Measurements from ENCODE around the gene TMX3. TPM values are rescaled to one million over a fixed set of nuclear protein-coding genes. Genes with fewer than 3 reads are reported as not detected.

The TMX3 gene, protein sequence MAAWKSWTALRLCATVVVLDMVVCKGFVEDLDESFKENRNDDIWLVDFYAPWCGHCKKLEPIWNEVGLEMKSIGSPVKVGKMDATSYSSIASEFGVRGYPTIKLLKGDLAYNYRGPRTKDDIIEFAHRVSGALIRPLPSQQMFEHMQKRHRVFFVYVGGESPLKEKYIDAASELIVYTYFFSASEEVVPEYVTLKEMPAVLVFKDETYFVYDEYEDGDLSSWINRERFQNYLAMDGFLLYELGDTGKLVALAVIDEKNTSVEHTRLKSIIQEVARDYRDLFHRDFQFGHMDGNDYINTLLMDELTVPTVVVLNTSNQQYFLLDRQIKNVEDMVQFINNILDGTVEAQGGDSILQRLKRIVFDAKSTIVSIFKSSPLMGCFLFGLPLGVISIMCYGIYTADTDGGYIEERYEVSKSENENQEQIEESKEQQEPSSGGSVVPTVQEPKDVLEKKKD
- total RNA-seq (2021) (21.2 and 22.7 TPM in 2 replicates), Bru-seq, nascent RNA (percentile 74 among the genes with signal in this experiment), BruChase-seq, experiment 1, labeled RNA remaining after a 2-hour chase (percentile 81 among the genes with signal in this experiment), BruChase-seq, experiment 2, labeled RNA remaining after a 6-hour chase (percentile 75 among the genes with signal in this experiment)
- long read RNA-seq, full-length matches to known transcripts: 11 of 19 reads
- long read RNA-seq, partial matches to known transcripts: 0 of 19 reads
- long read RNA-seq, other reads (novel, unspliced or antisense): 8 of 19 reads

DNA sequence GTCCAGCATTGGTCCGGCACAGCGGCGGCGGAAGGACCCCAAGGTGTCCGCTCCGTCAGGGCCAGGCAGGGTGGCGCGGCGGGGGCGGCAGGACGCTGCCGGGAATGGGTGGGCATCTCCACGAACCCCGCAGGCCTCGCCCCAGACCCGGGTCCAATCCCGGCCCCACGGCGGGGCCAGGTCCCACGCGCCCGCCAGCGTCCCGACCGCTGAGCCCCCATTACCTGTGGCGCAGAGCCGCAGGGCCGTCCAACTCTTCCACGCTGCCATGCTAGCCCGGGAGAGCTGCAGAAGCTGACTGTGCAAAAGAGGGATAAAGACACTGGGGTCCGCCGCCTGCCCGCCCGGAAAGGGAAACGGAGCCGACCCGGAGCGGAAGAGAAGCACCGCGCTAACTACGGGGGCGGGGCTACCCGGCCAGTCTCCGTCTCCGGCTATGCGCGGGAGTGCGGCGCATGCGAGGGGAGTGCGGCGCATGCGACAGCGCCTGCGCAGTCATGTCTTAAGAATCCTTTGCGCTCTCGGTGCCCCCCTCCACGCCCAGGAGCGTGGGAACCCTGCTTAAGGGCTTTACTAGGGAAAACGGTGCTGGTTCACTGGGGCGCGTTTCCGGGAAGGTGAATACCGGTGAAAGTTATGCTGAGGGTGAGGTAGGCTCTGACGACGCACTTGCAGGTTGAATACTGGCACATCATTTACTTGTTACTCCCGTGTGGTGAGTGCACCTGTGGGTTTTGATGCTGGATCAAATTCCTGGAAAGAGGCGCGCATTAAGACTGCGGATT is at the start of gene TMX3:
Gene TMX3 (minus strand): TSS at position 397 of the 785 bp plus-strand sequence. CDS start 127 bp downstream, at position 270.
- Histone ChIP-seq H3F3A (ENCODE audit: insufficient read depth, low read depth) (no peaks in the 10 kb centered on the region), H3K9me2 (ENCODE audit: insufficient read depth) (no peaks in the 10 kb centered on the region), H4K20me1 (ENCODE audit: insufficient read depth) (peaks cover 4% of the 10 kb centered on the region; the same call in 1 of the 2 replicates), H2AFZ (peak within 1 kb of the TSS; percentile 94), H3K4me2 (peak within 1 kb of the TSS; percentile 89), H3K4me3 (peak within 1 kb of the TSS; percentile 98), H3K36me3 (ENCODE audit: low read depth) (peaks cover 18% of the 10 kb centered on the region), H3K27me3 (ENCODE audit: insufficient read depth, low read depth) (no peaks in the 10 kb centered on the region), H3K4me1 (replicated peaks; ENCODE audit: insufficient read depth) (peaks cover 16% of the 10 kb centered on the region), H3K9me3 (ENCODE audit: insufficient read depth, low read depth) (no peaks in the 10 kb centered on the region), H3K79me2 (ENCODE audit: low read depth) (peaks cover 30% of the 10 kb centered on the region), H3K27ac (peak within 1 kb of the TSS; percentile 70)
- intact Hi-C loops (cut with micrococcal nuclease; ENCODE audit: unreplicated experiment): no loop called here
- DNase-seq: peak; percentile 84 to 90
- ChIA-PET CTCF (no interaction called here), POLR2A (ENCODE audit: unreplicated experiment) (no interaction called here)
- TF ChIP-seq, protein P1, sequence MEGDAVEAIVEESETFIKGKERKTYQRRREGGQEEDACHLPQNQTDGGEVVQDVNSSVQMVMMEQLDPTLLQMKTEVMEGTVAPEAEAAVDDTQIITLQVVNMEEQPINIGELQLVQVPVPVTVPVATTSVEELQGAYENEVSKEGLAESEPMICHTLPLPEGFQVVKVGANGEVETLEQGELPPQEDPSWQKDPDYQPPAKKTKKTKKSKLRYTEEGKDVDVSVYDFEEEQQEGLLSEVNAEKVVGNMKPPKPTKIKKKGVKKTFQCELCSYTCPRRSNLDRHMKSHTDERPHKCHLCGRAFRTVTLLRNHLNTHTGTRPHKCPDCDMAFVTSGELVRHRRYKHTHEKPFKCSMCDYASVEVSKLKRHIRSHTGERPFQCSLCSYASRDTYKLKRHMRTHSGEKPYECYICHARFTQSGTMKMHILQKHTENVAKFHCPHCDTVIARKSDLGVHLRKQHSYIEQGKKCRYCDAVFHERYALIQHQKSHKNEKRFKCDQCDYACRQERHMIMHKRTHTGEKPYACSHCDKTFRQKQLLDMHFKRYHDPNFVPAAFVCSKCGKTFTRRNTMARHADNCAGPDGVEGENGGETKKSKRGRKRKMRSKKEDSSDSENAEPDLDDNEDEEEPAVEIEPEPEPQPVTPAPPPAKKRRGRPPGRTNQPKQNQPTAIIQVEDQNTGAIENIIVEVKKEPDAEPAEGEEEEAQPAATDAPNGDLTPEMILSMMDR (conservative IDR thresholded peaks at IDR 0.05): no peak
- TF ChIP-seq EZH2 (IDR thresholded peaks at IDR 0.05; ENCODE audit: low read depth): no peak
- BruUV-seq (replicated peaks): TSS peak; percentile 43

DNA sequence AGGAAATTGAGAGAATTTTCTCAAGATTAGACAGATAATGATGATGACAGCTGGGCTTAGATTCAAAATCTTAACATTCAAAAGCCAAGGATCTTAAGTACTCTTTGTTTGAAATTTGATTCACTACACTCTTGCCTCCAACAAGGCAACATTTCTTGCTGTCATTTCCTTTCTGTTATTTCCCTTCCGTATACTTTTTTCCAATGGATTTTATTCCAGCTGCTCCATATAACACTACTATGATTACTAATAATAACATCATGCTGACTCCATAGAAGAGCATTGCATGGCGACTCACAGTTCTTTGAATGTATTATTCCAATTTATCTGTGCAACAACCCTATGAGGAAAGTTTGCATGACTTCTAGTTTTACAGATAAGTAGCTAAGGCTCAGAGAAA is 49.1 kb upstream of the TMX3 start:
- TF ChIP-seq, protein P1 (conservative IDR thresholded peaks at IDR 0.05): no peak
- TF ChIP-seq EZH2 (IDR thresholded peaks at IDR 0.05; ENCODE audit: low read depth): no peak
- BruUV-seq (replicated peaks): no TSS peak
- H3K4me3 ChIP-seq: no peak overlapping the region
- POLR2A ChIA-PET (ENCODE audit: unreplicated experiment): no interaction called here
- no peak overlapping the region for H3K27ac ChIP-seq
- no peaks in the 10 kb centered on the region for H3K79me2 ChIP-seq (ENCODE audit: low read depth)
- no peaks in the 10 kb centered on the region for H4K20me1 ChIP-seq (ENCODE audit: insufficient read depth)
- DNase-seq: no peak
- no peak overlapping the region for H3K4me2 ChIP-seq
- no peaks in the 10 kb centered on the region for H3K4me1 ChIP-seq (replicated peaks; ENCODE audit: insufficient read depth)
- CTCF ChIA-PET: no interaction called here
- no peaks in the 10 kb centered on the region for H3K36me3 ChIP-seq (ENCODE audit: low read depth)
- no peaks in the 10 kb centered on the region for H3K9me2 ChIP-seq (ENCODE audit: insufficient read depth)
- H3F3A ChIP-seq (ENCODE audit: insufficient read depth, low read depth): no peaks in the 10 kb centered on the region
- intact Hi-C loops (cut with micrococcal nuclease; ENCODE audit: unreplicated experiment): no loop called here
- no peaks in the 10 kb centered on the region for H3K27me3 ChIP-seq (ENCODE audit: insufficient read depth, low read depth)
- H3K9me3 ChIP-seq (ENCODE audit: insufficient read depth, low read depth): no peaks in the 10 kb centered on the region
- H2AFZ ChIP-seq: no peak overlapping the region

DNA sequence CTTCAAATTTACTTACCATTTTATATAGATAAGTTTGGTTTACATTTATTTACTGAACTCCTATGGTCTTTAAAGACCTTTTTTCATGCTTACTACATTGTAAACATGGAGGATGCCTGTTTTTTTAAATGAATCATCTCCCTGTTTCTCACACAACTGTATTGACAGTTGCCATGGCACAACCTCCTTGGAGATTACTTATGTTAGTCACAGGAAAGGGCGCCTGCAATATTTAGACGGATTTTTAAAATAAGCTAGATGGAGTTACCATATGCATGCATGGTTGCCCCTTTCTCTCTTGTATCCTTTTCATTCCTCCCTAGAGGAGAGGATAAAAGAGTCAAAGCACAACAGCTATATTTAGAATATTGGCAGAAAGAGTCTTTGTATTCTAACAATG is 48.2 kb upstream of the TMX3 start:
- H3F3A ChIP-seq (ENCODE audit: insufficient read depth, low read depth): no peaks in the 10 kb centered on the region
- intact Hi-C loops (cut with micrococcal nuclease; ENCODE audit: unreplicated experiment): no loop called here
- H2AFZ ChIP-seq: no peak overlapping the region
- H3K4me3 ChIP-seq: no peak overlapping the region
- H3K4me1 ChIP-seq (replicated peaks; ENCODE audit: insufficient read depth): no peaks in the 10 kb centered on the region
- POLR2A ChIA-PET (ENCODE audit: unreplicated experiment): no interaction called here
- TF ChIP-seq, protein P1 (conservative IDR thresholded peaks at IDR 0.05): no peak
- no peak for TF ChIP-seq EZH2 (IDR thresholded peaks at IDR 0.05; ENCODE audit: low read depth)
- no peak overlapping the region for H3K4me2 ChIP-seq
- no peaks in the 10 kb centered on the region for H3K79me2 ChIP-seq (ENCODE audit: low read depth)
- H4K20me1 ChIP-seq (ENCODE audit: insufficient read depth): no peaks in the 10 kb centered on the region
- BruUV-seq (replicated peaks): no TSS peak
- no peak overlapping the region for H3K27ac ChIP-seq
- 0 out of 2 replicates have a peak, but pooled peaks cover 7% of the 10 kb centered on the region for H3K9me3 ChIP-seq (ENCODE audit: insufficient read depth, low read depth)
- DNase-seq: no peak
- H3K9me2 ChIP-seq (ENCODE audit: insufficient read depth): no peaks in the 10 kb centered on the region
- H3K36me3 ChIP-seq (ENCODE audit: low read depth): no peaks in the 10 kb centered on the region
- CTCF ChIA-PET: no interaction called here
- no peaks in the 10 kb centered on the region for H3K27me3 ChIP-seq (ENCODE audit: insufficient read depth, low read depth)
